HepG2 (cell line): ENCODE data around the gene SMOC1. TPM values are rescaled to one million over a fixed set of nuclear protein-coding genes. Genes with fewer than 3 reads are reported as not detected.

Experiments
- ATAC-seq: fragments of 200-7000 bp; cut with Tn5 transposase; 3 replicates; pipeline ENCODE4 v1.9.1; 2020; ENCODE audit warnings: mild to moderate bottlenecking, moderate library complexity
- BruUV-seq: library from RNA; stranded (reverse); fragments of 400-500 nt; replicated peaks from 2 replicates; lab custom pipeline; 2021; lab: Mats Ljungman, UMichigan
- CTCF ChIA-PET: fragments of 300-600 bp; formaldehyde crosslinking; extraction: SDS; loops from one replicate; lab custom pipeline; 2021; ENCODE audit warnings: low total read pairs, inconsistent platforms, low intra/inter-chr PET ratio; lab: Yijun Ruan, JAX
- POLR2A ChIA-PET: fragments of 350-600 bp; sonication (Branson Sonifier 250); formaldehyde crosslinking; loops from one replicate; lab custom pipeline; 2020; ENCODE audit warnings: antibody characterized with exemption, inconsistent platforms; lab: Yijun Ruan, JAX
- DNase-seq: peaks from one replicate; pipeline ENCODE4 v3.0.0-alpha.2; 2015; ENCODE audit warnings: low spot score
- FAIRE-seq: peaks from 3 replicates; lab custom pipeline; 2011; peaks lifted over from hg19 to GRCh38; lab: Jason Lieb, UNC
- H2AFZ ChIP-seq: one replicate; pipeline ENCODE4 v1.6.1; 2011; ENCODE audit warnings: low read length, inconsistent platforms
- H3K27ac ChIP-seq: fragments of 300-600 bp; 3 replicates; pipeline ENCODE4 v1.8.0; 2011; ENCODE audit warnings: mixed run types, mild to moderate bottlenecking, mixed read lengths, low read length, inconsistent platforms; ENCODE audit not compliant: insufficient read depth; ENCODE audit errors: extremely low read length
- H3K27me3 ChIP-seq, 2 experiments: fragments of 200-600 bp in 1 of 2; 2 replicates in 1 of 2; 3 replicates in 1 of 2; pipeline versions ENCODE4 v1.6.0 to v1.8.0; 2011; ENCODE audit warnings: low read length in 2 of 2, mild to moderate bottlenecking in 2 of 2, moderate library complexity in 2 of 2, inconsistent platforms in 1 of 2; ENCODE audit not compliant: insufficient read depth in 2 of 2, control insufficient read depth in 1 of 2
- H3K36me3 ChIP-seq, 2 experiments: fragments of 200-600 bp in 1 of 2; replicated peaks in 1 of 2; 2 replicates in 1 of 2; 3 replicates in 1 of 2; pipeline versions ENCODE4 v1.5.1 to v1.8.0; 2011; ENCODE audit warnings: low read length in 2 of 2, inconsistent platforms in 1 of 2; ENCODE audit not compliant: insufficient read depth in 2 of 2, control insufficient read depth in 1 of 2
- H3K4me1 ChIP-seq: 2 replicates; pipeline ENCODE4 v1.5.1; 2012; ENCODE audit warnings: low read length, inconsistent platforms; ENCODE audit not compliant: insufficient read depth
- H3K4me2 ChIP-seq: 2 replicates; pipeline ENCODE4 v1.6.0; 2011; ENCODE audit warnings: low read depth, low read length, inconsistent platforms
- H3K4me3 ChIP-seq, 3 experiments: fragments of 200-600 bp in 1 of 3; sonication (generic), shearing (Covaris generic) in 1 of 3; replicated peaks in 1 of 3; 2 replicates each; pipeline ENCODE4 v1.5.1; 2011 to 2016; ENCODE audit warnings: low read length in 3 of 3, inconsistent platforms in 2 of 3, low read depth in 2 of 3, mild to moderate bottlenecking in 2 of 3, control low read depth in 1 of 3, mixed read lengths in 1 of 3; ENCODE audit not compliant: insufficient read depth in 1 of 3
- H3K79me2 ChIP-seq: one replicate; pipeline ENCODE4 v1.6.1; 2011; ENCODE audit warnings: low read length, inconsistent platforms; ENCODE audit not compliant: insufficient read depth
- H3K9ac ChIP-seq: 2 replicates; pipeline ENCODE4 v1.6.0; 2011; ENCODE audit warnings: mild to moderate bottlenecking, low read depth, low read length, inconsistent platforms; ENCODE audit not compliant: insufficient read depth
- H3K9me3 ChIP-seq: 2 replicates; pipeline ENCODE4 v1.5.1; 2012; ENCODE audit warnings: mild to moderate bottlenecking, low read length
- H4K20me1 ChIP-seq: 2 replicates; pipeline ENCODE4 v1.6.0; 2011; ENCODE audit warnings: inconsistent platforms, mild to moderate bottlenecking, low read length, moderate library complexity; ENCODE audit not compliant: insufficient read depth
- FLYWCH1 ChIP-seq: sonication (generic); formaldehyde crosslinking; IDR thresholded peaks from 2 replicates; pipeline ENCODE4 v1.8.1; 2023; ENCODE audit warnings: mild to moderate bottlenecking, missing genetic modification reagents
- KAT2B ChIP-seq: fragments of 150-350 bp; IDR thresholded peaks from 2 replicates; pipeline ENCODE4 v1.6.1; 2014; ENCODE audit warnings: low read depth, low read length, borderline replicate concordance
- KDM5B ChIP-seq: sonication (generic); formaldehyde crosslinking; IDR thresholded peaks from 2 replicates; pipeline ENCODE4 v1.4.0; 2020; ENCODE audit warnings: missing genetic modification reagents, mild to moderate bottlenecking, borderline replicate concordance
- NR2F1 ChIP-seq, 2 experiments: fragments of 450-650 bp in 1 of 2; formaldehyde crosslinking in 1 of 2; IDR thresholded peaks; 2 replicates each; pipeline versions ENCODE4 v1.5.0 to v1.6.1; 2016 to 2020; ENCODE audit warnings: mild to moderate bottlenecking in 1 of 2, missing compliant biosample characterization in 1 of 2, missing genetic modification reagents in 1 of 2, moderate library complexity in 1 of 2
- PBX2 ChIP-seq: IDR thresholded peaks from 2 replicates; pipeline ENCODE4 v1.6.1; 2016; ENCODE audit warnings: control low read depth
- SALL1 ChIP-seq: sonication (generic); formaldehyde crosslinking; IDR thresholded peaks from 2 replicates; pipeline ENCODE4 v1.8.0; 2022; ENCODE audit warnings: mild to moderate bottlenecking, missing genetic modification reagents
- SALL2 ChIP-seq: sonication (generic); formaldehyde crosslinking; IDR thresholded peaks from 2 replicates; pipeline ENCODE4 v1.8.1; 2023; ENCODE audit warnings: mild to moderate bottlenecking, missing genetic modification reagents, inconsistent platforms
- SOX6 ChIP-seq, 2 experiments: fragments of 450-650 bp in 1 of 2; sonication (generic) in 1 of 2; formaldehyde crosslinking in 1 of 2; IDR thresholded peaks; 2 replicates each; pipeline versions ENCODE4 v1.4.0 to v1.6.1; 2017 to 2020; ENCODE audit warnings: antibody characterized with exemption in 1 of 2, mild to moderate bottlenecking in 1 of 2, missing genetic modification reagents in 1 of 2
- TFDP2 ChIP-seq: sonication (generic); formaldehyde crosslinking; IDR thresholded peaks from 2 replicates; pipeline ENCODE4 v1.4.0; 2020; ENCODE audit warnings: missing genetic modification reagents
- ZNF441 ChIP-seq: sonication (generic); formaldehyde crosslinking; IDR thresholded peaks from 2 replicates; pipeline ENCODE4 v1.7.0; 2021; ENCODE audit warnings: missing genetic modification reagents, borderline replicate concordance
- ZNF83 ChIP-seq: sonication (generic); formaldehyde crosslinking; IDR thresholded peaks from 2 replicates; pipeline ENCODE4 v1.4.0; 2020; ENCODE audit warnings: missing genetic modification reagents, mild to moderate bottlenecking, borderline replicate concordance
- WGBS: methylation state at CpG from one replicate; pipeline ENCODE4 v1.1.6; 2017; ENCODE audit warnings: low lambda C conversion rate; 5-methylcytosine and 5-hydroxymethylcytosine counted together
- in situ Hi-C: cut with HindIII; loops from 2 replicates; pipeline ENCODE4 v1.10.0; 2017; ENCODE audit warnings: low pct_unique_long_range_greater_than_20kb; ENCODE audit not compliant: extremely low pct_ligation_motif_present
- intact Hi-C: fragments of 100-400 bp; cut with micrococcal nuclease; formaldehyde crosslinking; loops from one replicate; pipeline ENCODE4 v1.10.0; 2022; ENCODE audit not compliant: unreplicated experiment
- polyA plus RNA-seq, 8 experiments: library from polyadenylated mRNA; depleted of rRNA in 3 of 8; stranded (reverse) in 7 of 8; unstranded in 1 of 8; fragments of >200 nt; fragmentation: Illumina TruSeq in 4 of 8; extraction: Trizol in 4 of 8; gene quantifications; 2 replicates each; pipeline versions ENCODE4 v1.2.1 to v1.2.3, GENCODE V29; 2011 to 2016; ENCODE audit warnings: low read depth in 4 of 8, missing spikeins in 1 of 8, mixed read lengths in 1 of 8; ENCODE audit not compliant: insufficient read depth in 1 of 8
- total RNA-seq, 5 experiments: library from RNA; depleted of rRNA; stranded (reverse); fragments of >200 nt; fragmentation: Illumina TruSeq; extraction: Trizol; gene quantifications; 2 replicates each; pipeline ENCODE4 v1.2.3, GENCODE V29; 2016; ENCODE audit warnings: low read depth in 1 of 5
- TF ChIP-seq, protein P1 (sequence below): sonication (generic); formaldehyde crosslinking; conservative IDR thresholded peaks from 2 replicates; pipeline ENCODE4 v1.4.0; 2020; ENCODE audit warnings: missing genetic modification reagents

Gene SMOC1
- total and polyA plus RNA-seq, 2 of the 13 experiments (the other 11 are each of a cell fraction or from before 2014, with no cell fraction given): 17.8 to 35.6 TPM

GRCh38 chr14:70057519-70058136 is 178.4 kb downstream of the SMOC1 start (continued):
- TF ChIP-seq PBX2 (CRISPR knock-in tag) (peak; percentile 42; the same call in 1 of the 2 replicates), SALL2 (no peak), SOX6 (IDR thresholded peaks at IDR 0.05) (no peak), SOX6 (CRISPR knock-in tag; IDR thresholded peaks at IDR 0.05) (0 out of 2 replicates have a peak, but pooled peaks have one; percentile 26), SALL1 (CRISPR knock-in tag) (peak; percentile 35; the same call in 1 of the 2 replicates), KAT2B (0 out of 2 replicates have a peak, but pooled peaks have one; percentile 36)

- Histone ChIP-seq H3K79me2 (no peaks in the 10 kb centered on the region), H3K4me2 (no peak overlapping the region), H4K20me1 (no peaks in the 10 kb centered on the region), H3K9me3 (no peaks in the 10 kb centered on the region), H2AFZ (no peak overlapping the region), H3K4me1 (peaks cover 19% of the 10 kb centered on the region), H3K27ac (no peak overlapping the region), H3K9ac (no peak overlapping the region), H3K36me3 (no peaks in the 10 kb centered on the region), H3K4me3 (no peak overlapping the region), H3K27me3 (peaks cover 0 to 5% of the 10 kb centered on the region in 2 experiments; a peak in 1 of 5 replicates)
- POLR2A ChIA-PET: no interaction called here
- no peak for DNase-seq
- CTCF ChIA-PET: no interaction called here
- intact Hi-C loops: no loop called here
- FAIRE-seq: no peak
- TF ChIP-seq, protein P1, sequence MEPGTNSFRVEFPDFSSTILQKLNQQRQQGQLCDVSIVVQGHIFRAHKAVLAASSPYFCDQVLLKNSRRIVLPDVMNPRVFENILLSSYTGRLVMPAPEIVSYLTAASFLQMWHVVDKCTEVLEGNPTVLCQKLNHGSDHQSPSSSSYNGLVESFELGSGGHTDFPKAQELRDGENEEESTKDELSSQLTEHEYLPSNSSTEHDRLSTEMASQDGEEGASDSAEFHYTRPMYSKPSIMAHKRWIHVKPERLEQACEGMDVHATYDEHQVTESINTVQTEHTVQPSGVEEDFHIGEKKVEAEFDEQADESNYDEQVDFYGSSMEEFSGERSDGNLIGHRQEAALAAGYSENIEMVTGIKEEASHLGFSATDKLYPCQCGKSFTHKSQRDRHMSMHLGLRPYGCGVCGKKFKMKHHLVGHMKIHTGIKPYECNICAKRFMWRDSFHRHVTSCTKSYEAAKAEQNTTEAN (CRISPR knock-in tag): no peak
- TF ChIP-seq KDM5B (CRISPR knock-in tag) (no peak), TFDP2 (no peak), ZNF83 (CRISPR knock-in tag) (no peak), ZNF441 (CRISPR knock-in tag) (no peak), FLYWCH1 (CRISPR knock-in tag) (no peak), NR2F1 (CRISPR knock-in tag; IDR thresholded peaks at IDR 0.05) (no peak)
- 48% methylated on average over 2 of the region's 2 CpGs for WGBS
- BruUV-seq: no TSS peak
- in situ Hi-C loops: no loop called here
- ATAC-seq: no peak
Observed at GRCh38 chr14:70059545-70059944, 180.3 kb downstream of the SMOC1 start.
